T-helper 22 cell (primary cell): ENCODE measurements around the gene MEIOSIN.

Source experiments
- DNase-seq: peaks from one replicate; pipeline ENCODE4 v3.0.0-alpha.2; 2020; ENCODE audit warnings: low read depth

MEIOSIN gene

GRCh38 chr19:45801603-45802175 lies 68.5 kb downstream of the MEIOSIN start:
- DNase-seq: no peak

DNA sequence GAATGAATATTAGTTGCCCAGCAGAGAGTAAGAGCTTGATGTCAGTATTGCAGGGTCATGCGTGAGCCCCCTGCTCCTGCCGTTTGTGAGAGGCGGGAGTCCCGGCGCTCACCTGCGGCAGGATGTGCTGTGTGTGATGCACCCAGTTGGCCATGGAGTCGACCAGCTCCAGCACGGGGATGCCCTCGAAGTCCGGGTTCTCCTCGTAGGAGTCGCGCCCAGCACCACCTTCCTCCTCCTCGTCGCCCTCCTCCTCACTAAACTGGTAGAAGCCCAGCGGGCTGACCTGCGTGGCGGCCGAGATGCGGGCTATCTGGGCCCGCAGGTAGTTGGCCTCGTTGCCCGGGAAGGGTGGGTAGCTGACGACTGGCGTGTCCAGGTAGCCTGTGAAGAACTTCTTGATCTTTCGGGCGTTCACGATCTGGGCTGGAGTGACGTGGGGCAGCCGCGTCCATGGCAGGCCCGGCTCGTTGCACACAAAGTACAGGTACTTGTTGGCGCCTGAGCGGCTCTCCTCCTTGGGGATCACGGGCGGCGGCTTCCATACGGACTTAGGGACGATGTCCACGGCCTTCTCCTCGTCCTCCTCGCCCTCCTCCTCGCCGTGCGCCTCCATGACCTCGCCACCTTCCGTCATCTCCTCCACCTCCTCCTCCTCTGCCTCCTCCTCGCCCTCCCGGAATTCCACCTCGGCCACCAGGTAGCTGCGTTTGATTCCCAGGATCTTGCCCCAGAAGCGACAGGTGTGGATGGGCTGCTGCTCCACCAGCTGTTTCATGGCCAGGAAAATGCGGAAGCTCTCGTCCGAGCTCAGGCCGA lies 71.1 kb downstream of the MEIOSIN start:
- no peak for DNase-seq

DNA sequence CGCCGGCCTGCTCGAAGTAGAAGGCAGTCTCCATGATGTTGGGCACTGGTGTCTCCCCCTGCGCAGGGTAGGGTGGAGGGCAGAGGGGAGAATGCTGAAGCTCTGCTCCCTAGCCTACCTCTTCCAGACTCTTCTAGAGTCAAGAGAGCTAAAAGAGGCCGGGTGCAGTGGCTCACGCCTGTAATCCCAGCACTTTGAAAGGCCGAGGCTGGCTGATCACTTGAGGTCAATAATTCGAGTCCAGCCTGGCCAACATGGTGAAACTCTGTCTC lies 71.7 kb downstream of the MEIOSIN start:
- no peak for DNase-seq

- DNase-seq: no peak
These were observed 72.5 kb downstream of the MEIOSIN start for GRCh38 chr19:45805719-45806118.

- no peak for DNase-seq
These were observed 76.5 kb downstream of the MEIOSIN start for GRCh38 chr19:45809643-45810159.

DNA sequence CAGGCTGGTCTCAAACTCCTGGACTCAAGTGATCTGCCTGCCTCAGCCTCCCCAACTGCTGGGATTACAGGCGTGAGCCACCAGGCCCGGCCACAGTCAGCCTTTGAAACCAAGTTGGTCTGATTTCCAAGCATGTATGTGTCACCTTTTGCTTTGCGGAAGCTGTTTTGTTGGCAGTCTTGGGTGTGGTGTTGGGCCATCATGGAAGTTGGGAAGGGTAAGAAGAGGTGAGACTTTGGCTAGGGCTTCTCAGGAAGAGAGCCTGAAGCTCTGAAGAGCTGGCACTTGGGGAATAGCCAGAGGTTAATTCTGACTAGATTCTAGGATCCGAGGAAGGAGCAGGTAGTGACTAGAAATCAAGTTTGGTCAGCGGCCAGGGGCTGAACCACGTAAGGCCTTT lies 79.1 kb downstream of the MEIOSIN start:
- no peak for DNase-seq
